Common myeloid progenitor, CD34-positive (primary cell): Measurements from ENCODE around the gene FARSA. TPM values are rescaled to one million over a fixed set of nuclear protein-coding genes. Genes with fewer than 3 reads are reported as not detected.
"Not testable (repeated sequence)": the region's sequence is repeated elsewhere in the genome, so short reads cannot be mapped to it uniquely, and the experiment has no call there.

Source experiments
- CTCF ChIA-PET: fragments of 350-600 bp; sonication (Branson Sonifier 250); formaldehyde crosslinking; loops from one replicate; lab custom pipeline; 2021; ENCODE audit warnings: antibody characterized with exemption; lab: Charles Lee
- POLR2A ChIA-PET: fragments of 350-600 bp; sonication (Branson Sonifier 250); formaldehyde crosslinking; loops from one replicate; lab custom pipeline; 2021; ENCODE audit warnings: antibody characterized with exemption; lab: Charles Lee
- DNase-seq, 3 donors: peaks; one replicate each; pipeline versions ENCODE4 v3.0.0 to v3.0.0-alpha.2; 2013
- H3K27ac ChIP-seq, 2 experiments: 1 replicate in 1 of 2; 2 replicates in 1 of 2; pipeline ENCODE4 v1.7.0; 2013; ENCODE audit warnings: inconsistent platforms in 2 of 2, low read length in 2 of 2, mild to moderate bottlenecking in 2 of 2, low read depth in 1 of 2, moderate library complexity in 1 of 2; ENCODE audit not compliant: severe bottlenecking in 2 of 2, insufficient read depth in 1 of 2, poor library complexity in 1 of 2
- H3K27me3 ChIP-seq, 5 experiments: replicated peaks in 2 of 5; 1 replicate in 3 of 5; 2 replicates in 2 of 5; pipeline versions ENCODE4 v1.6.1 to v1.7.0; 2013; ENCODE audit warnings: low read length in 4 of 5, mild to moderate bottlenecking in 2 of 5, moderate library complexity in 2 of 5, inconsistent platforms in 1 of 5; ENCODE audit not compliant: insufficient read depth in 5 of 5, control insufficient read depth in 4 of 5
- H3K36me3 ChIP-seq, 4 experiments: 1 replicate in 2 of 4; 2 replicates in 2 of 4; pipeline versions ENCODE4 v1.6.1 to v1.7.0; 2013; ENCODE audit warnings: low read length in 3 of 4, control low read depth in 1 of 4, mild to moderate bottlenecking in 1 of 4; ENCODE audit not compliant: control insufficient read depth in 4 of 4, insufficient read depth in 4 of 4
- H3K4me1 ChIP-seq, 4 experiments: 1 replicate in 3 of 4; 2 replicates in 1 of 4; pipeline versions ENCODE4 v1.6.1 to v1.7.1; 2013; ENCODE audit warnings: low read length in 3 of 4, mild to moderate bottlenecking in 3 of 4, control low read depth in 1 of 4, inconsistent platforms in 1 of 4, moderate library complexity in 1 of 4; ENCODE audit not compliant: control insufficient read depth in 4 of 4, insufficient read depth in 4 of 4; ENCODE audit errors: control extremely low read depth in 1 of 4
- H3K4me3 ChIP-seq, 7 experiments: 1 replicate in 4 of 7; 2 replicates in 3 of 7; pipeline versions ENCODE4 v1.5.1 to v1.7.0; 2013; ENCODE audit warnings: mild to moderate bottlenecking in 7 of 7, low read length in 6 of 7, moderate library complexity in 6 of 7, inconsistent platforms in 2 of 7, low read depth in 2 of 7, control low read depth in 1 of 7; ENCODE audit not compliant: insufficient read depth in 4 of 7, control insufficient read depth in 1 of 7; ENCODE audit errors: extremely low read depth in 1 of 7
- H3K9me3 ChIP-seq, 5 experiments: 1 replicate in 4 of 5; 2 replicates in 1 of 5; pipeline versions ENCODE4 v1.6.1 to v1.7.1; 2013; ENCODE audit warnings: low read length in 4 of 5, mild to moderate bottlenecking in 2 of 5, inconsistent platforms in 1 of 5, low read depth in 1 of 5, moderate library complexity in 1 of 5; ENCODE audit not compliant: control insufficient read depth in 4 of 5, insufficient read depth in 2 of 5; ENCODE audit errors: control extremely low read depth in 1 of 5
- WGBS: methylation state at CpG from one replicate; pipeline ENCODE4 v1.1.5; 2013; ENCODE audit not compliant: insufficient coverage; 5-methylcytosine and 5-hydroxymethylcytosine counted together
- polyA plus RNA-seq: library from polyadenylated mRNA; unstranded; fragments of 120-200 nt; gene quantifications from one replicate; pipeline ENCODE4 v1.2.1, GENCODE V29; 2013

The FARSA gene
- polyA plus RNA-seq = 52.4 TPM

DNA sequence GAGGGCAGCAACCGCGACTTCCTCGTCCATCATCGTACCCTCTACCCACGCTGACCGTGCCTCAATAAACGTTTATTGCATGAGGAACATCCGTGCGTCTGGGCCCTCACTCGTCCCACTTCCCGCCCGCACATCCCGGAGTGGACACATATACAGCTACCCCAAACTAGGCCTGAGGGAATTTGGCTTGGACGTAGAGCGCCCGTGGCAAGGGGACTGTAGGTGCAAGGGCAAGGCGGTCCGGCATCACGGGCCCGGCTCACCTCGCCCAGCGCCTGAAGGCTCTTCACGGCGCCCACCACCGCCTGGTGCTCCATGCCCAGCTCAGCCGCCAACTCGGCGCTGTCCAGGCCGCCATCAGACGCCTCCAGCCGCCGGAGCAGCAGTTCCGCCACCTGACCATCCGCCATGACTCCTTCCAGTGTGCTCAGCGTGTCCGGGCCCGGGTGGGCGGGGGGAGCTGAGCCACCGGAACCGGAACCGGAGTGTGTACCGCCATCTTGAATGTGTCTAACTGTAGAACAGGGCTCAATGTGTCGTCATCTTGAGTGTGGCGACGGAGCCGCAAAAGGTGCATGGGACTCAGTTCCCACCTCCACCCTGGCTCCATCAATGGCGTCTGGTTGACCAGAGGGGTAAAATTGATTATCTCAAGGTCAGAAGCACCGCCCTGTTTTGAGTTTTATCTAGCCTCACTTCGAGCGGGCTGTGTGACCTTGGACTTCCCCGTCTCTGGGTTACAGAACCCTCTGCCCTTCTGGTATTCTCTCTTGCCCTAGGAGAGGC, at the start of gene FARSA:
Gene FARSA, minus strand, starts transcription at position 425 of the 786 bp plus-strand sequence. Its CDS starts 15 bp downstream, at position 410.
- peaks cover 6 to 28% (median 24%) of the 10 kb centered on the region in 4 experiments for H3K36me3 ChIP-seq
- CTCF ChIA-PET = interaction anchor here (1.0 to 2.3 kb wide), 9 partner anchors 10 to 142 kb away, joined by 3 to 12 read pairs (median 5); partner anchors contain the start of genes JUNB, KLF1, RNASEH2A and SYCE2
- WGBS = 1% methylated on average over 41 of the region's 51 CpGs
- peak; percentile 88 to 92 (median 92) for DNase-seq
- H3K27me3 ChIP-seq = no peaks in the 10 kb centered on the region
- peaks cover 16 to 65% (median 56%) of the 10 kb centered on the region in 4 experiments for H3K4me1 ChIP-seq
- peak within 1 kb of the TSS; percentile 64 to 90 for H3K27ac ChIP-seq
- H3K9me3 ChIP-seq = no peaks in the 10 kb centered on the region
- POLR2A ChIA-PET = interaction anchor here (1.0 to 1.5 kb wide), 3 partner anchors 14 to 42 kb away, joined by 3 to 9 read pairs (median 7); partner anchors contain the start of genes GCDH and SYCE2
- peak within 1 kb of the TSS; percentile 75 to 100 (median 95) for H3K4me3 ChIP-seq

DNA sequence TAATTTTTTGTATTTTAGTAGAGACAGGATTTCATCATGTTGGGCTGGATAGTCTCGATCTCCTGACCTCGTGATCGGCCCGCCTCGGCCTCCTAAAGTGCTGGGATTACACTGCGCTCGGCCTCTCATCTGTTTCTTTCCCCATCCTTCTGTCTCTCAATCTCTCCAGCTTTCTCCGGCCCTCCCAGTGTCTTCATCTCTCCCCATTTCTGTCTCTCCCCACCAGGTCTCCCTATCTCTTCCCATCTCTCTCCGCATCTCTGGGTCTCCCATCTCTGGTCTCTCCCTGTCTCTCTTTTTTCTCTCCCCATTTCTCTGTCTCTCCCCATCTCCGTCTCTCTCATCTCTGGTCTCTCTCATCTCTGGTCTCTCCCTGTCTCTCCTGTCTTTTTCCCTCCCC, 49.6 kb upstream of the FARSA start:
- H3K4me3 ChIP-seq = peak overlapping the region in 5 of 7 experiments; percentile 5 to 64 (median 32)
- ChIA-PET POLR2A (interaction anchor here (1.0 kb wide), 1 partner anchor 30 kb away, joined by 3 read pairs; no protein-coding TSS in a partner anchor), CTCF (interaction anchor here (0.7 to 6.2 kb wide), 16 partner anchors 10 to 145 kb away, joined by 3 to 57 read pairs (median 5); no protein-coding TSS in a partner anchor)
- H3K36me3 ChIP-seq = no peaks in the 10 kb centered on the region
- no peak overlapping the region for H3K27ac ChIP-seq
- H3K4me1 ChIP-seq = peaks cover 0 to 8% (median 4%) of the 10 kb centered on the region in 4 experiments
- no peaks in the 10 kb centered on the region for H3K9me3 ChIP-seq
- WGBS = 64% methylated on average over 9 of the region's 10 CpGs
- H3K27me3 ChIP-seq = peaks cover 0 to 3% (median 0%) of the 10 kb centered on the region in 5 experiments
- DNase-seq = no peak

DNA sequence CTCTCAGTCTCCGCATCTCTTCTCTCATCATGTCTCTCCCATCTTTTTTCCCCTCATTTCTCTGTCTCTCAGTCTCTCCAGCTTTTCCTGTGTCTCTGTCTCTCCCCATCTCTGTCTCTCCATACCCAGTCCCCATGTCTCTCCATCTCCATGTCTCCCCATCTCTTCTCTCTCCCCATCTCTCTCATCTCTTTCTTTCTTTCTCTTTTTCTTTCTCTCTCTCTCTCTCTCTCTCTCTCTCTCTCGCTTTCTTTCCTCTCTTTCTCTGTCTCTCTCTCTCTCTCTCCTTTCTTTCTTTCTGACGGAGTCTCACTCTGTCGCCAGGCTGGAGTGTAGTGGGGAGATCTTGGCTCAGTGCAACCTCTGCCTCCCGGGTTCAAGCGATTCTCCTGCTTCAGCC, 49.1 kb upstream of the FARSA start:
- Histone ChIP-seq H3K4me1 (peaks cover 0 to 11% (median 4%) of the 10 kb centered on the region in 4 experiments), H3K4me3 (no peak overlapping the region), H3K9me3 (no peaks in the 10 kb centered on the region), H3K27me3 (peaks cover 0 to 3% (median 0%) of the 10 kb centered on the region in 5 experiments), H3K27ac (no peak overlapping the region), H3K36me3 (no peaks in the 10 kb centered on the region)
- CTCF ChIA-PET = interaction anchor here (0.7 to 6.2 kb wide), 12 partner anchors 10 to 145 kb away, joined by 3 to 57 read pairs (median 5); no protein-coding TSS in a partner anchor
- DNase-seq = no peak
- POLR2A ChIA-PET = interaction anchor here (1.0 kb wide), 1 partner anchor 31 kb away, joined by 3 read pairs; no protein-coding TSS in a partner anchor
- 95% methylated on average over 1 of the region's 6 CpGs for WGBS

DNA sequence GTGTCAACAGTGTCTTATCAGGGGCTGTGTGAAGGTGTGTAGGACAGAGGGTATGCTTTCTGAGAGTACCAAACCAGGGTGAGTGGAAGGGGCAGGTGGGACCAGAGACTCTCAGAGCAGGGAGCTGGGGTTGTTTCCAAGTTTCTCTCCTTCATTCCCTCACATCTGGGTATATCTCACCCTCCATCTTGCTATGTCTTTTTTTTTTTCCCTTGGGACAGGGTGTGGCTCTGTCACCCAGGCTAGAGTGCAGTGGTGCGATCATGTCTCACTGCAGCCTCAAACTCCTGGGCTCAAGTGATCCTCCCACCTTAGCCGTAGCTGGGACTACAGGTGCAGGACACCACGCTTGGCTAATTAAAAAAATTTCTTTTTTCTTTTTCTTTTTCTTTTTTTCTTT, 46.5 kb upstream of the FARSA start:
- H3K36me3 ChIP-seq = no peaks in the 10 kb centered on the region
- H3K27ac ChIP-seq = no peak overlapping the region
- H3K4me1 ChIP-seq = peaks cover 0 to 13% (median 7%) of the 10 kb centered on the region in 4 experiments
- 87% methylated on average over 3 of the region's 3 CpGs for WGBS
- H3K4me3 ChIP-seq = no peak overlapping the region
- ChIA-PET CTCF (interaction anchor here (1.0 to 10.6 kb wide), 7 partner anchors 12 to 283 kb away, joined by 3 to 154 read pairs (median 4); no protein-coding TSS in a partner anchor), POLR2A (no interaction called here)
- H3K27me3 ChIP-seq = peaks cover 0 to 3% (median 0%) of the 10 kb centered on the region in 5 experiments
- H3K9me3 ChIP-seq = no peaks in the 10 kb centered on the region
- DNase-seq = no peak

DNA sequence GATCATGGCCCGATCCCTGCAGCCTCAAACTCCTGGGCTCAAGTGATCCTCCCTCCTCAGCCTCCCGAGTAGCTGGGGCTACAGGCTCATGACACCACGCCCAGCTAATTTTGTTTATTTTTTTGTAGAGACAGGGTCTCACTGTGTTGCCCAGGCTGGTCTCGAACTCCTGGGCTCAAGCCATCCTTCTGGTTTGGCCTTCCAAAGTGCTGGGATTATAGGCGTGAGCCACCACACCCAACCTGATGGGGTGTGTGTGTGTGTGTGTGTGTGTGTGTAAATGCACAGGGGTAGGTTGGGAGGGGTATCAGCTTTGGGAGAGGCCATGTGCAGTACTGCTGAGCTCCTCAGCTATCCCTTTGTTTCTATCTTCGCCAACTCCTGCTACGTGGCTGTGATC, 42.6 kb upstream of the FARSA start:
- H3K9me3 ChIP-seq, H3K27me3 ChIP-seq, H3K4me3 ChIP-seq, H3K27ac ChIP-seq, DNase-seq, H3K36me3 ChIP-seq: not testable (repeated sequence)
- 91% methylated on average over 7 of the region's 7 CpGs for WGBS
- peaks cover 0 to 11% (median 10%) of the 10 kb centered on the region in 4 experiments for H3K4me1 ChIP-seq
- POLR2A ChIA-PET = interaction anchor here (0.8 kb wide), 1 partner anchor 85 kb away, joined by 3 read pairs; no protein-coding TSS in a partner anchor
- CTCF ChIA-PET = interaction anchor here (0.6 to 10.6 kb wide), 19 partner anchors 9 to 176 kb away, joined by 3 to 154 read pairs (median 7); no protein-coding TSS in a partner anchor

DNA sequence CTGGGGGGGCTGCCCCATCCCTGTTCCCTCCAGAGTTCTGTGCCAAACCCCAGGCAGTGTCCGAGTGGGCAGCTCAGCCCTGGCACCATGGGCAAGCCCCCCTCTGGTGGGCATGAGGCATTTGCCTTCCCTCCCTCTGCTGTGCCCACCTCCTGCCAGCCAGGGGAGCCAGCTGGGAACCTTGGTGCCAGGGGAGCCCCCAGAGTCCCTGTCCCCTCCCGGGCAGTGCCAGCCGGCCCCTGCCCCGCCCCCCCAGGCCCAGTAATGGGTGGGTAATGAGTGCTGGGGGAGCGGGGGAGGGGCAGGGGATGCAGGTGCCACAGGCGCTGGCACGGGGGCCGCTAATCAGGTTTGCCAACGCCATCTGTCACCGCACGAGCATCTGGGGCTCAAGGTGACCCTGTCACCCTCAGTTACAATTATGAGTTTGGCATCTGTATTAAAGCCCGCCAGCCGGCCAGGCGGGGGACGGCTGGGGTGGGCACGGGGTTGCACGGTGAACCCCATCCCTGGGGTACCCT, 41.8 kb upstream of the FARSA start:
- Histone ChIP-seq H3K36me3 (no peaks in the 10 kb centered on the region), H3K27ac (no peak overlapping the region), H3K9me3 (no peaks in the 10 kb centered on the region), H3K4me3 (no peak overlapping the region), H3K27me3 (no peaks in the 10 kb centered on the region), H3K4me1 (peaks cover 0 to 11% (median 10%) of the 10 kb centered on the region in 4 experiments)
- POLR2A ChIA-PET = no interaction called here
- DNase-seq = no peak
- CTCF ChIA-PET = interaction anchor here (0.6 to 10.6 kb wide), 12 partner anchors 9 to 177 kb away, joined by 3 to 154 read pairs (median 6); no protein-coding TSS in a partner anchor
- 89% methylated on average over 8 of the region's 17 CpGs for WGBS
